ENCODE data around the gene ENPP6. TPM values are rescaled to one million over a fixed set of nuclear protein-coding genes. Genes with fewer than 3 reads are reported as not detected.
"Not testable (repeated sequence)": the region's sequence is repeated elsewhere in the genome, so short reads cannot be mapped to it uniquely, and the experiment has no call there.

Gene ENPP6
- total and polyA plus RNA-seq, 2 donors, result 1.1 to 2.0 TPM

GRCh38 chr4:184148738-184149637, 68.7 kb downstream of the ENPP6 start:
- H3K36me3 ChIP-seq (ENCODE audit: control insufficient read depth in 2 of 2, insufficient read depth in 2 of 2, low read length in 1 of 2), result no peaks in the 10 kb centered on the region
- 85% methylated on average over 4 of the region's 4 CpGs for WGBS
- no peaks in the 10 kb centered on the region for H3K9me3 ChIP-seq (ENCODE audit: control insufficient read depth in 2 of 2, insufficient read depth in 1 of 2, low read length in 1 of 2)
- H3K4me3 ChIP-seq (ENCODE audit: low read length in 2 of 2), result no peak overlapping the region
- no peak overlapping the region for H3K27ac ChIP-seq (ENCODE audit: low read depth in 1 of 2, low read length in 1 of 2)
- H3K27me3 ChIP-seq (ENCODE audit: control insufficient read depth in 2 of 2, insufficient read depth in 1 of 2, low read length in 1 of 2), result no peaks in the 10 kb centered on the region
- H3K4me1 ChIP-seq (ENCODE audit: control insufficient read depth in 2 of 2, insufficient read depth in 2 of 2, low read length in 2 of 2), result no peaks in the 10 kb centered on the region
- DNase-seq (ENCODE audit: low read depth in 6 of 9, low spot score in 9 of 9), result no peak

DNA sequence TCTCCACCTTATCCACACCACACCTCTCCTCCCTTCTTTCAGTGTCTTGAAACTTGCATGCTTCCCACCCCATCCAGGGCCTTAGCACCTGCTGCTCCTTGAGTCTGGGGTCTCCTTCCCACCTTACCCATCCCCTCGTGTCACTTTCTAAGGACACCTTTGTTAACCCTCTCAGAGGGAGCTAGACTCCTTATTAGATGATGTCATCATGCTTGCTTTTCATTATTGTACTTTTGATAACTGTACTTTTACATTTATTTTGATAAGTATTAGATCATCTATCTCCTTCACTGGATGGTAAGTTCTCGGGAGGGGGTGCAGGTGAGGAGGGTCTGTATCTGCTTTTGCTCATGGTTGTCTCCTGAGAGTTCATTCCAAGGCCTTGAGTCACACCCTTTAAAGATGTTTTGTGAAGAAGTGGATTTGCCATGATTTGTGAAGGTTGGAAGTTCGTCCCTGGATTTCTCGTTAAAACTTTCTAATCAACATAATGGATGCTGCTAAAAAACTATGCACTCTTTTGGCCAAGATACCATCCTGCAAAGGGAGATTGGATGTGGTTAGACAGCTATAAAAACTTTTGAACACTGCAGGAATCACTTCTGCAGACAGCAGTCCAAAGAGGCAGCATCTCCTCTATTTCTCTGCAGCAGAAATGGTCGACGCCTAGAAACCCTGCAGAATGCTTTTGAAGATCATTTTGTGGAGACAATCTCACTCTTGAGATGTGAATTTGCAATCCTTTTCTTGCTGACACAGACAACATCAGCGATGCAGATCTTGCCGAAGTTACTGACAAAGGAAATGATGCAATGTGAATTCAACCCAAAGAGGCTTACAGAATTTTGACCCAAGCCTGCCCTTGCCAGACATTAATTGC, 69.6 kb downstream of the ENPP6 start:
- no peaks in the 10 kb centered on the region for H3K36me3 ChIP-seq (ENCODE audit: control insufficient read depth in 2 of 2, insufficient read depth in 2 of 2, low read length in 1 of 2)
- H3K27ac ChIP-seq (ENCODE audit: low read depth in 1 of 2, low read length in 1 of 2), result no peak overlapping the region
- H3K4me1 ChIP-seq (ENCODE audit: control insufficient read depth in 2 of 2, insufficient read depth in 2 of 2, low read length in 2 of 2), result no peaks in the 10 kb centered on the region
- no peaks in the 10 kb centered on the region for H3K9me3 ChIP-seq (ENCODE audit: control insufficient read depth in 2 of 2, insufficient read depth in 1 of 2, low read length in 1 of 2)
- H3K27me3 ChIP-seq (ENCODE audit: control insufficient read depth in 2 of 2, insufficient read depth in 1 of 2, low read length in 1 of 2), result no peaks in the 10 kb centered on the region
- no peak overlapping the region for H3K4me3 ChIP-seq (ENCODE audit: low read length in 2 of 2)
- 84% methylated on average over 8 of the region's 8 CpGs for WGBS
- no peak for DNase-seq (ENCODE audit: low read depth in 6 of 9, low spot score in 9 of 9)

GRCh38 chr4:184146951-184147350, 70.7 kb downstream of the ENPP6 start:
- no peaks in the 10 kb centered on the region for H3K36me3 ChIP-seq (ENCODE audit: control insufficient read depth in 2 of 2, insufficient read depth in 2 of 2, low read length in 1 of 2)
- no peaks in the 10 kb centered on the region for H3K4me1 ChIP-seq (ENCODE audit: control insufficient read depth in 2 of 2, insufficient read depth in 2 of 2, low read length in 2 of 2)
- DNase-seq (ENCODE audit: low read depth in 6 of 9, low spot score in 9 of 9), result no peak
- no peak overlapping the region for H3K27ac ChIP-seq (ENCODE audit: low read depth in 1 of 2, low read length in 1 of 2)
- H3K4me3 ChIP-seq (ENCODE audit: low read length in 2 of 2), result no peak overlapping the region
- H3K9me3 ChIP-seq (ENCODE audit: control insufficient read depth in 2 of 2, insufficient read depth in 1 of 2, low read length in 1 of 2), result no peaks in the 10 kb centered on the region
- no peaks in the 10 kb centered on the region for H3K27me3 ChIP-seq (ENCODE audit: control insufficient read depth in 2 of 2, insufficient read depth in 1 of 2, low read length in 1 of 2)
- 86% methylated on average over 10 of the region's 10 CpGs for WGBS

DNA sequence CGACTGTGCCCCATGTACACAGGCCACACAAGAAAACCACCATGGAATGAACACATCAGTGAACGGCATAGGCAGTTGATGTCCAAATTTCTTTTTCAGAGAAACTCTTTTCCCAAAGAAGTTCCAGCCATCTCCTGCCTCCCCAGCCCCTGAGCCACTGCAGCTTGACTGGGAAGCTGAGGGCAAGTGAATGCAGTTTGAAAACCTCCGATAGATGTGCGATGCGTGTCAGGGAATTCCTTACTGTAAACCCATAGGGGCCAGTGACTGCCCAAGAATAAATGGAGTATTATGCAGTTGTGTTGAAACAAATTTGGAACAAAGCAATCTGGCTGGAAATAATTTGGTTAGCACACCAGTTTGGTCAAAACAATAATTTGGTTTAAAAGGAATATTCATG, 72.1 kb downstream of the ENPP6 start:
- no peak for DNase-seq (ENCODE audit: low read depth in 6 of 9, low spot score in 9 of 9)
- WGBS, result over 99% methylated on average over 5 of the region's 5 CpGs
- Histone ChIP-seq H3K9me3 (ENCODE audit: control insufficient read depth in 2 of 2, insufficient read depth in 1 of 2, low read length in 1 of 2) (no peaks in the 10 kb centered on the region), H3K4me1 (ENCODE audit: control insufficient read depth in 2 of 2, insufficient read depth in 2 of 2, low read length in 2 of 2) (no peaks in the 10 kb centered on the region), H3K27me3 (ENCODE audit: control insufficient read depth in 2 of 2, insufficient read depth in 1 of 2, low read length in 1 of 2) (no peaks in the 10 kb centered on the region), H3K4me3 (ENCODE audit: low read length in 2 of 2) (no peak overlapping the region), H3K36me3 (ENCODE audit: control insufficient read depth in 2 of 2, insufficient read depth in 2 of 2, low read length in 1 of 2) (no peaks in the 10 kb centered on the region), H3K27ac (ENCODE audit: low read depth in 1 of 2, low read length in 1 of 2) (no peak overlapping the region)

DNA sequence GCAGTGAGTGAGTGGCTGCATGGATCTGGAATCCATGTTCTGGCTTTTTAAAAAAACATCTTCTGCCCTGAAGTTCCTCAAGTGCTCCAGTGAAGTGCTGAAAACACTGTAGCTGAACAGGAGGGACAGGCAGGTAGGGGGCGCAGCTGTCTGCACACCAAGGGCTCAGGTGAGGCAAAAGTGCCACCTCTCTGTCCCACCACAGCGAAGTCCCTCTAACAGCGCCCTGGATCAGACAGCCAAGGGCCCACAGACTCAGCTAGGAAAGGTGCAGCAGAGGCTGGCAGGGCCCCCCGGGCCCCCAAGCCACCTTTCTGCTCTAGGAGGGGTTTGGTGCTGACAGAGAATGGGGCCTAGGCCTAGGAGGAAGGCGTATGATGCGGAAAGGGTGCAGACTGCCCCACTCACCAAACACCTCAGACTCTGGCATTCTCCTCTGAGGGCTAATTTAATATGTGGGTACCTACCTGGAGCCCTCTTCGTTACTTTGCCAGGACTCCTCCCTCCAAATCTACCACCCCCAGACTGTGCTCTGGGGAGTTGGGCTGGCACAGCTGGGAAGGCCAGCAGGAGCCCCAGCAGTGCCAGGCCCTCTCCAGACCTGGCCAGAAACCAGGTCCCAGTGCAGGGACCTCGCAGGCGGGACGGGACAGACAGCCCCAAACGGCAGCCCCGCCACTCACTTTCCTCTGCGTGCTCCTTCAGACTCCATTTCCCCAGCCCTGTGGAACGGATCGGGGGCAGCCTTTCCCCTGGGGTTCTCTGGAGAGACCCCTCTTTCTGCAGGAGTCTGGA, 73.7 kb downstream of the ENPP6 start:
- Histone ChIP-seq H3K27ac (ENCODE audit: low read depth in 1 of 2, low read length in 1 of 2) (no peak overlapping the region), H3K27me3 (ENCODE audit: control insufficient read depth in 2 of 2, insufficient read depth in 1 of 2, low read length in 1 of 2) (no peaks in the 10 kb centered on the region), H3K4me1 (ENCODE audit: control insufficient read depth in 2 of 2, insufficient read depth in 2 of 2, low read length in 2 of 2) (no peaks in the 10 kb centered on the region), H3K36me3 (ENCODE audit: control insufficient read depth in 2 of 2, insufficient read depth in 2 of 2, low read length in 1 of 2) (no peaks in the 10 kb centered on the region), H3K9me3 (ENCODE audit: control insufficient read depth in 2 of 2, insufficient read depth in 1 of 2, low read length in 1 of 2) (no peaks in the 10 kb centered on the region), H3K4me3 (ENCODE audit: low read length in 2 of 2) (no peak overlapping the region)
- DNase-seq (ENCODE audit: low read depth in 6 of 9, low spot score in 9 of 9), result no peak
- WGBS, result 88% methylated on average over 15 of the region's 15 CpGs

GRCh38 chr4:184142121-184143000, 75.3 kb downstream of the ENPP6 start:
- DNase-seq (ENCODE audit: low read depth in 6 of 9, low spot score in 9 of 9), result no peak
- WGBS, result 90% methylated on average over 18 of the region's 18 CpGs

DNA sequence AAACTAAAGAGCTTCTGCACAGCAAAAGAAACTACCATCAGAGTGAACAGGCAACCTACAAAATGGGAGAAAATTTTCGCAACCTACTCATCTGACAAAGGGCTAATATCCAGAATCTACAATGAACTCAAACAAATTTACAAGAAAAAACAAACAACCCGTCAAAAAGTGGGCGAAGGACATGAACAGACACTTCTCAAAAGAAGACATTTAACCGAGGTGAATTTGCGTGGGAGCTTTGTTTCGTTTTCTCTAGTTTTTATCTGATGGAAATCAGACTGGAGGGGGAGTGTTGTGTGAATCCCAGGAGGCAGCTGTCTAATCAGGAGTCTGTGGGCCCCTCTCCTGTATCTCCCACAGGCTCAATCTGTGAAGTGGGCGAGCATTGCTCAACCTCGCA, 76.8 kb downstream of the ENPP6 start:
- H3K27me3 ChIP-seq (ENCODE audit: control insufficient read depth in 2 of 2, insufficient read depth in 1 of 2, low read length in 1 of 2); H3K4me1 ChIP-seq (ENCODE audit: control insufficient read depth in 2 of 2, insufficient read depth in 2 of 2, low read length in 2 of 2); H3K4me3 ChIP-seq (ENCODE audit: low read length in 2 of 2); DNase-seq (ENCODE audit: low read depth in 6 of 9, low spot score in 9 of 9); H3K9me3 ChIP-seq (ENCODE audit: control insufficient read depth in 2 of 2, insufficient read depth in 1 of 2, low read length in 1 of 2); H3K27ac ChIP-seq (ENCODE audit: low read depth in 1 of 2, low read length in 1 of 2); H3K36me3 ChIP-seq (ENCODE audit: control insufficient read depth in 2 of 2, insufficient read depth in 2 of 2, low read length in 1 of 2): not testable (repeated sequence)
- WGBS, result 95% methylated on average over 7 of the region's 8 CpGs

More at GRCh38 chr4:184142121-184143000, 75.3 kb downstream of the ENPP6 start:
- Histone ChIP-seq H3K27me3 (ENCODE audit: control insufficient read depth in 2 of 2, insufficient read depth in 1 of 2, low read length in 1 of 2) (no peaks in the 10 kb centered on the region), H3K27ac (ENCODE audit: low read depth in 1 of 2, low read length in 1 of 2) (no peak overlapping the region), H3K36me3 (ENCODE audit: control insufficient read depth in 2 of 2, insufficient read depth in 2 of 2, low read length in 1 of 2) (no peaks in the 10 kb centered on the region), H3K4me3 (ENCODE audit: low read length in 2 of 2) (no peak overlapping the region), H3K4me1 (ENCODE audit: control insufficient read depth in 2 of 2, insufficient read depth in 2 of 2, low read length in 2 of 2) (no peaks in the 10 kb centered on the region), H3K9me3 (ENCODE audit: control insufficient read depth in 2 of 2, insufficient read depth in 1 of 2, low read length in 1 of 2) (no peaks in the 10 kb centered on the region)

DNA sequence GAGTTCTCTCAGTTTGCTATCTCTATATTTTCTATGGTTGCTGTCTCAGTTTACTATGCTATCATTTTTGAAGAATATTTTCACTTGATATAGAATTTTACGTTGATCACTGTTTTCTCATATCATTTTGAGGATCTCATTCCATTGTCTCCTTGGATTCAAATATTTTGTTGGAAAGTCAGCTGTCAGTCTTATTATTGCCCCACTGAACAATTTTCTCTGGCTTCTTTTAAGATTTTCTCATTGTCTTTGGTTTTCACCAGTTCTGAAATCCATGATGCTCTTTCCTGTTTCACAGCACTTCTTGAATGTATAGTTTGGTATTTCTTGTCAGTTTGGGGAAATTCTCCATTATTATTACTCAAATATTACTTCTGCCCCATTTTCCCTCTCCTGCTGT, 81.1 kb downstream of the ENPP6 start:
- H3K27me3 ChIP-seq (ENCODE audit: control insufficient read depth in 2 of 2, insufficient read depth in 1 of 2, low read length in 1 of 2), result no peaks in the 10 kb centered on the region
- no peak overlapping the region for H3K27ac ChIP-seq (ENCODE audit: low read depth in 1 of 2, low read length in 1 of 2)
- WGBS, result 98% methylated on average over 1 of the region's 1 CpG
- H3K36me3 ChIP-seq (ENCODE audit: control insufficient read depth in 2 of 2, insufficient read depth in 2 of 2, low read length in 1 of 2), result no peaks in the 10 kb centered on the region
- H3K4me3 ChIP-seq (ENCODE audit: low read length in 2 of 2), result no peak overlapping the region
- H3K9me3 ChIP-seq (ENCODE audit: control insufficient read depth in 2 of 2, insufficient read depth in 1 of 2, low read length in 1 of 2), result no peaks in the 10 kb centered on the region
- H3K4me1 ChIP-seq (ENCODE audit: control insufficient read depth in 2 of 2, insufficient read depth in 2 of 2, low read length in 2 of 2), result no peaks in the 10 kb centered on the region
- DNase-seq (ENCODE audit: low read depth in 6 of 9, low spot score in 9 of 9), result no peak
